ENCODE results near the gene NTNG1. TPM values are rescaled to one million over a fixed set of nuclear protein-coding genes. Genes with fewer than 3 reads are reported as not detected.

The NTNG1 gene
- total RNA-seq, 1 donor from 2014 or later = 5.7 TPM

GRCh38 chr1:107272321-107272720 is 131.5 kb downstream of the NTNG1 start:
- ATAC-seq (ENCODE audit: low read depth) (no peak), DNase-seq (no peak)
- TF ChIP-seq, protein P1, sequence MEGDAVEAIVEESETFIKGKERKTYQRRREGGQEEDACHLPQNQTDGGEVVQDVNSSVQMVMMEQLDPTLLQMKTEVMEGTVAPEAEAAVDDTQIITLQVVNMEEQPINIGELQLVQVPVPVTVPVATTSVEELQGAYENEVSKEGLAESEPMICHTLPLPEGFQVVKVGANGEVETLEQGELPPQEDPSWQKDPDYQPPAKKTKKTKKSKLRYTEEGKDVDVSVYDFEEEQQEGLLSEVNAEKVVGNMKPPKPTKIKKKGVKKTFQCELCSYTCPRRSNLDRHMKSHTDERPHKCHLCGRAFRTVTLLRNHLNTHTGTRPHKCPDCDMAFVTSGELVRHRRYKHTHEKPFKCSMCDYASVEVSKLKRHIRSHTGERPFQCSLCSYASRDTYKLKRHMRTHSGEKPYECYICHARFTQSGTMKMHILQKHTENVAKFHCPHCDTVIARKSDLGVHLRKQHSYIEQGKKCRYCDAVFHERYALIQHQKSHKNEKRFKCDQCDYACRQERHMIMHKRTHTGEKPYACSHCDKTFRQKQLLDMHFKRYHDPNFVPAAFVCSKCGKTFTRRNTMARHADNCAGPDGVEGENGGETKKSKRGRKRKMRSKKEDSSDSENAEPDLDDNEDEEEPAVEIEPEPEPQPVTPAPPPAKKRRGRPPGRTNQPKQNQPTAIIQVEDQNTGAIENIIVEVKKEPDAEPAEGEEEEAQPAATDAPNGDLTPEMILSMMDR (IDR thresholded peaks at IDR 0.05) = no peak
- Mint-ChIP-seq H3K27me3 (no peaks in the 10 kb centered on the region), H3K4me1 (peaks cover 15% of the 10 kb centered on the region), H3K9me3 (no peaks in the 10 kb centered on the region), H3K4me3 (no peak overlapping the region), H3K36me3 (ENCODE audit: low read depth) (no peaks in the 10 kb centered on the region), H3K27ac (no peak overlapping the region)
- CTCF ChIA-PET = interaction anchor here (1.3 to 1.4 kb wide), 2 partner anchors 25 to 257 kb away, joined by 3 to 6 read pairs; no protein-coding TSS in a partner anchor
- intact Hi-C loops (cut with micrococcal nuclease) = no loop called here
- POLR2A ChIA-PET = no interaction called here

- CTCF ChIA-PET = interaction anchor here (0.7 to 1.3 kb wide), 2 partner anchors 26 to 207 kb away, joined by 3 to 4 read pairs; no protein-coding TSS in a partner anchor
- no peaks in the 10 kb centered on the region for H3K9me3 Mint-ChIP-seq
- DNase-seq (no peak), ATAC-seq (ENCODE audit: low read depth) (no peak)
- intact Hi-C loops (cut with micrococcal nuclease) = no loop called here
- TF ChIP-seq, protein P1 (IDR thresholded peaks at IDR 0.05) = no peak
- H3K4me3 Mint-ChIP-seq = no peak overlapping the region
- H3K27me3 Mint-ChIP-seq = no peaks in the 10 kb centered on the region
- H3K36me3 Mint-ChIP-seq (ENCODE audit: low read depth) = no peaks in the 10 kb centered on the region
- POLR2A ChIA-PET = no interaction called here
- no peak overlapping the region for H3K27ac Mint-ChIP-seq
- H3K4me1 Mint-ChIP-seq = peaks cover 15% of the 10 kb centered on the region
Observed at GRCh38 chr1:107273515-107273914, 132.7 kb downstream of the NTNG1 start.

DNA sequence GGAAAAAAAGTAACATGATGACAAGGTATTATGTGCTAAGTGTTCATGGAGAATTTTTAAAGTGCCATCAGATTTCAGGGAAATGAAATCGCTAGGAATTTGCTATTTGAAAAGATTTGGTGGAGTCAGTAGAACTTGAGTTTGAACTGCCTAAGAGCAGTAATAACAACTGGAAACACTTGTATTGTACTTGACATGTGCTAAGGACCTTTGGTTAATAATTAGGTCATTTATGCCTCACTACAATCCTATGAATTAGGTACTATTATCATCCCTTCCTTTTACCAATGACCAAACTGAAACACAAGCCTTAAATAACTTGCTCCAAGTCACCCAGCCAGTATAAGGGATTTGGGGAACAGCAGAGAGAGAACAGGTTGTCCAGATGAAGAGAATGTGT is 133.4 kb downstream of the NTNG1 start:
- ChIA-PET CTCF (interaction anchor here (4.2 kb wide), 1 partner anchor 255 kb away, joined by 59 read pairs; no protein-coding TSS in a partner anchor), POLR2A (interaction anchor here (1.9 kb wide), 1 partner anchor 27 kb away, joined by 4 read pairs; no protein-coding TSS in a partner anchor)
- Mint-ChIP-seq H3K4me1 (peaks cover 15% of the 10 kb centered on the region), H3K4me3 (no peak overlapping the region), H3K27me3 (no peaks in the 10 kb centered on the region), H3K36me3 (ENCODE audit: low read depth) (no peaks in the 10 kb centered on the region), H3K9me3 (no peaks in the 10 kb centered on the region), H3K27ac (no peak overlapping the region)
- TF ChIP-seq, protein P1 (IDR thresholded peaks at IDR 0.05) = no peak
- ATAC-seq (ENCODE audit: low read depth) (no peak), DNase-seq (no peak)
- intact Hi-C loops (cut with micrococcal nuclease) = no loop called here

GRCh38 chr1:107276247-107276646 is 135.4 kb downstream of the NTNG1 start:
- H3K27me3 Mint-ChIP-seq = no peaks in the 10 kb centered on the region
- ATAC-seq (ENCODE audit: low read depth) (no peak), DNase-seq (no peak)
- ChIA-PET CTCF (interaction anchor here (0.8 to 4.2 kb wide), 5 partner anchors 30 to 253 kb away, joined by 3 to 59 read pairs (median 4); no protein-coding TSS in a partner anchor), POLR2A (interaction anchor here (1.9 kb wide), 1 partner anchor 29 kb away, joined by 4 read pairs; no protein-coding TSS in a partner anchor)
- TF ChIP-seq, protein P1 (IDR thresholded peaks at IDR 0.05) = no peak
- intact Hi-C loops (cut with micrococcal nuclease) = loop anchor here (2.0 kb wide), 2 partner anchors 205 to 475 kb away; no protein-coding TSS in a partner anchor
- no peaks in the 10 kb centered on the region for H3K9me3 Mint-ChIP-seq
- no peaks in the 10 kb centered on the region for H3K36me3 Mint-ChIP-seq (ENCODE audit: low read depth)
- peaks cover 15% of the 10 kb centered on the region for H3K4me1 Mint-ChIP-seq
- no peak overlapping the region for H3K27ac Mint-ChIP-seq
- no peak overlapping the region for H3K4me3 Mint-ChIP-seq

- no peak overlapping the region for H3K27ac Mint-ChIP-seq
- H3K36me3 Mint-ChIP-seq (ENCODE audit: low read depth) = no peaks in the 10 kb centered on the region
- no peaks in the 10 kb centered on the region for H3K27me3 Mint-ChIP-seq
- no peaks in the 10 kb centered on the region for H3K9me3 Mint-ChIP-seq
- peaks cover 15% of the 10 kb centered on the region for H3K4me1 Mint-ChIP-seq
- ChIA-PET CTCF (interaction anchor here (0.6 to 4.2 kb wide), 8 partner anchors 30 to 252 kb away, joined by 3 to 59 read pairs (median 4); no protein-coding TSS in a partner anchor), POLR2A (interaction anchor here (0.9 kb wide), 1 partner anchor 30 kb away, joined by 4 read pairs; no protein-coding TSS in a partner anchor)
- intact Hi-C loops (cut with micrococcal nuclease) = loop anchor here (1.0 to 2.0 kb wide), 4 partner anchors 153 to 474 kb away; no protein-coding TSS in a partner anchor
- ATAC-seq (ENCODE audit: low read depth) (no peak), DNase-seq (no peak)
- TF ChIP-seq, protein P1 (IDR thresholded peaks at IDR 0.05) = no peak
- no peak overlapping the region for H3K4me3 Mint-ChIP-seq
Observed at GRCh38 chr1:107277022-107277421, 136.2 kb downstream of the NTNG1 start.

All from activated B cell treated with CpG ODN at 0.5 μM for 24 hours (primary cell).